GM12874 (cell line): ENCODE data around the gene SLC13A5.

Source experiments
- CTCF ChIP-seq: IDR thresholded peaks from 2 replicates; pipeline ENCODE4 v1.5.1; 2011; ENCODE audit warnings: low read depth, mild to moderate bottlenecking, control low read depth, low read length, moderate library complexity; ENCODE audit not compliant: insufficient read depth

SLC13A5 gene

GRCh38 chr17:6710317-6710716 is 2.9 kb downstream of the SLC13A5 start:
- TF ChIP-seq CTCF: no peak

- no peak for TF ChIP-seq CTCF
These were observed 4.7 kb downstream of the SLC13A5 start for GRCh38 chr17:6708357-6708961.

GRCh38 chr17:6706996-6707395 is 6.2 kb downstream of the SLC13A5 start:
- TF ChIP-seq CTCF: no peak

GRCh38 chr17:6706499-6706898 is 6.7 kb downstream of the SLC13A5 start:
- TF ChIP-seq CTCF: no peak

- TF ChIP-seq CTCF: no peak
These were observed 8.6 kb downstream of the SLC13A5 start for GRCh38 chr17:6704470-6705052.

GRCh38 chr17:6703751-6704150 is 9.4 kb downstream of the SLC13A5 start:
- no peak for TF ChIP-seq CTCF

GRCh38 chr17:6702567-6703215 is 10.5 kb downstream of the SLC13A5 start:
- TF ChIP-seq CTCF: no peak
